ENCODE data around the gene POLN. TPM values are rescaled to one million over a fixed set of nuclear protein-coding genes. Genes with fewer than 3 reads are reported as not detected.
A peak's percentile ranks its signal among the peaks of the same experiment; 100 is the strongest.

The POLN gene
- 1 to 10 TPM; 7.8 to 8.0 TPM for total RNA-seq

DNA sequence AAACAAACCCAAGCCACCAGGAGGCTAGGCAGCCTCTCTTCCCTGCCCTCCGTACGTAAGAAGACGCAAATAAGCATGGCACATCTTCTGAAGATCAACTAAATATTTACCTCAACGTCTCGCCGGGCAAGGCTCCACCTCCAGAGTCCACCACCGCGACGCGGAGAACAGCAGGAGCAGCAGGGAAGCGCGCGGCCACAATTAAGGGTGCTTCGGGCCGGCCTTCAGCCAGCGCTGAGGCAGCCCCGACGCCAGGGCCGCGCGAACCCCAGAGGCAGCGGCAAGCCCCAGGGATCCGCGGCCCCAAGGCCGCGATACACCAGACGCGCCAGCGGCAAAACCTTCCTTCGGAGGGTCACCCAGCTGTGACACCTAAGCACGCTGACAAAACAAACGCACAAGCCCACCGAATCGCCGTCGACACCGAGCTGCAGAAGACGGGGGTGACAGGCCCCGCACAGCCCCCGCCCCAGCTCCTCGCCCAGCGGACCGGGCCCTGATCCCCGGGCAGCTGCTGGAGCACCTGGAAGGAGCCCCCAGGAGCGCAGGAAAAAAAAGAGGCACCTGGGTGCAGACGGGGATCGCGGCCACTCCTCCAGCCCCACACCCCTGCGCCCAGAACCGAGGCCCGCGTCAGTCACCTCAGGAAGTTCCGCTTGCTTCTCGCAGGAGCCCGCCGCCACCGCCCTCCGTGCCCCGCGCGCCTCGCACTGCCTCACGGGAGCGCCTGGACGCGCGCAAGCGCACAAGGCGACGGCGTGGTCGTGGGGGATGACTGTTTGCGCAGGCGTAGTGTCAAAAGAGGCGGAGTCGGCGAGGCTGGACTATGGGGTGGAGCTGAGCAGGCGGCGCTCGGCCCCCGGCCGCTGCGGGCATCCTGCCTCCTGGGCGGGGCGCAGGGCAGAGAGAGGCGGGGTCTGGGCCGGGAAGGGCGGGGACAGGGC, at the start of gene POLN, which contains the start of gene HAUS3:
Gene POLN (minus strand): TSS at position 712 of the 944 bp plus-strand sequence. CDS start 12,890 bp downstream, outside the sequence.
Gene HAUS3 (minus strand): TSS at position 712 of the 944 bp plus-strand sequence. CDS start 1,175 bp downstream, outside the sequence.
- Mint-ChIP-seq H3K27ac (peak within 1 kb of the TSS; percentile 86), H3K4me1 (peaks cover 52% of the 10 kb centered on the region)
- ATAC-seq (replicated peaks): peak; percentile 94

DNA sequence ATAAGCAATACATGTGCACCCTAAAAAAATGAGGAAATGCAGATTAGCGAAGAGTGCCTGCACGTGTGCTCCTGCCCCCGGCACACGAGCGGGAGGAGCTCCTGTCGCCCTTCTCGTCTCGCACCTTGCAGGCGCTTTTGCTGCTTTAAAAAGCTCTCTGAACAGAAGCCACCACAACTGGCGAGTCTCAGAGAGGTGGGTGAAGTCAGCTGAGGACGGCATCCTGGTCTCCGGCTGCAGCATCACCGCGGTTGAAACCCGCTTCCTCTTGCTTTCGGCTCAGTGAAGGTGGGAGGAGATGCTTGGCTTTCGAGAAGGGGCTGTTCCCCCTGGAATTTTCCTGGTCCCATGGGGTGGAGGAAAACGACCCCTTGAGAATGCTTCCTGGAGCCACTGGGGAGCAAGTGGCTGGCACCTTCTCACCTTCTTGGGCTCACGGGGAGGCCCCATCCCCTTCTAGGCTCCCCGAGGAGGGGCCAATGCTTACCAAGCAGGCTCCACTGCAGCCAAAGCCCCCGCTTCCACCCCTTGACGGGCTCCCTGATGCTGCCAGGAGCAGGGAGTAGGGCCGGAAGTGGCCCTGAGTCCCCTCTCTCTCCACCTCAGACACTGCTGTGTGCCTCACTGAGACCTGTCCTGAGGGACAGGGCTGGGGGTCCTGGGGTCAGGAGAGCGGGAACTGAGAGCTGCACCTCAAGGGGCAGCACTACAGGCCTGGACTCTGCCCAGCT, 49.2 kb upstream of the POLN start:
- peak; percentile 91 for ATAC-seq (replicated peaks)
- H3K27ac Mint-ChIP-seq: peak overlapping the region; percentile 84
- peak overlapping the region; percentile 70 for H3K4me3 Mint-ChIP-seq
- no peaks in the 10 kb centered on the region for H3K27me3 Mint-ChIP-seq
- H3K4me1 Mint-ChIP-seq: peaks cover 10% of the 10 kb centered on the region
- no peaks in the 10 kb centered on the region for H3K36me3 Mint-ChIP-seq (ENCODE audit: low read depth)
- H3K9me3 Mint-ChIP-seq: no peaks in the 10 kb centered on the region

More for the DNA sequence above, at the start of gene POLN, which contains the start of gene HAUS3:
- H3K9me3 Mint-ChIP-seq: no peaks in the 10 kb centered on the region
- no peaks in the 10 kb centered on the region for H3K27me3 Mint-ChIP-seq
- peaks cover 46% of the 10 kb centered on the region for H3K36me3 Mint-ChIP-seq (ENCODE audit: low read depth)
- H3K4me3 Mint-ChIP-seq: peak within 1 kb of the TSS; percentile 93

GRCh38 chr4:2290488-2290887, 48.6 kb upstream of the POLN start:
- no peak for ATAC-seq (replicated peaks)
- Mint-ChIP-seq H3K36me3 (ENCODE audit: low read depth) (no peaks in the 10 kb centered on the region), H3K9me3 (no peaks in the 10 kb centered on the region), H3K27me3 (no peaks in the 10 kb centered on the region), H3K4me3 (peak overlapping the region; percentile 70), H3K4me1 (peaks cover 7% of the 10 kb centered on the region), H3K27ac (peak overlapping the region; percentile 84)

DNA sequence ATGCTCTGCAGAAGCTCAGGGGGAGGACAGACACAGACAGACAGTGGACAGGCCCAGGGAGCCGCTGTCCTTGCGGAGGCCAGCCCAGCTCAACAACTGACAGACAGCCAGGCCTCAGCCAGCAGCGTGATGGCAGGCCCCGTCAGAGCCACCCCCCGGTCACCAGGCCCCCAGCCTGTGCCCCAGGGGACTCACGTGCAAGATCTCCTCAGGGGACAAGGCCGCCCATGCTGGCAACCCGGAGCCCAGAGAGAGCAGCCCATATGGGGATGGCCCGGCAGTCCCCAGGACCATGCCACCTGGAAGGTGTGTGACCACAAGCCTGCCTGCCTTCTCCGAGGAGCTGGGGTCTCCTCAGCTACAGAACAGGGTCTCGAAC, 48.0 kb upstream of the POLN start:
- H3K27me3 Mint-ChIP-seq: no peaks in the 10 kb centered on the region
- H3K4me3 Mint-ChIP-seq: peak overlapping the region; percentile 27
- H3K9me3 Mint-ChIP-seq: no peaks in the 10 kb centered on the region
- no peaks in the 10 kb centered on the region for H3K36me3 Mint-ChIP-seq (ENCODE audit: low read depth)
- H3K27ac Mint-ChIP-seq: no peak overlapping the region
- ATAC-seq (replicated peaks): no peak
- peaks cover 5% of the 10 kb centered on the region for H3K4me1 Mint-ChIP-seq

DNA sequence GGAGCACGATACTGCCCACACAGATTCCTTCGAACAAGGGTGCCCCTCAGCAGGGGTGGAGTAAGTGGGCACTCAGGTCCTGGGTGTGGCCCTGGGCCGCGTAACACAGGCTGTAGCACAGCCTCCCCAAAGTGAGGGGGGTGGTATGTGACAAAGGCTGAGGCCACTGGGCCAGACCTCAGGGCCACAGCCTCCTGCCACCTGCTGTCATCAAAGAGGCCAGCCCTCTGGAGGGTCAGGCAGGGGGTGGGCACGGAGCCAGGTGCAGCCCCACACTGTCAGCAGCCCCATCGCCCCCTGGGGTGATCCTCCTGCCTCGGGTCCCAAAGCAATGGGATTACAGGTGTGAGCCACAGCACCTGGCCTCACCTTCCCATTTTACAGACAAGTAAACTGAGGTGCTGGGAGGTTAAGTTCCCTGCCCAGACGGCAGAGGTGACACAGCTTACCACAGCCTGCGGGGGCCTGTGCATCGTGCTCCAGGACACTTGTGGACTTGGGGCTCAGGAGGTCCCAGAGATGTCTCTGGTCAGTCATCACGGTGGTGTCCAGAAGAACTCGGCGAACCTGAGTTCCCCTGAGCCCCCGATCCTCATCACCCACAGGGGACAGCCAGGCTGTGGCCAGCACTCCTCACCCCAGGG, 47.5 kb upstream of the POLN start:
- peaks cover 5% of the 10 kb centered on the region for H3K4me1 Mint-ChIP-seq
- H3K27ac Mint-ChIP-seq: no peak overlapping the region
- ATAC-seq (replicated peaks): no peak
- H3K4me3 Mint-ChIP-seq: peak overlapping the region; percentile 27
- no peaks in the 10 kb centered on the region for H3K9me3 Mint-ChIP-seq
- no peaks in the 10 kb centered on the region for H3K27me3 Mint-ChIP-seq
- no peaks in the 10 kb centered on the region for H3K36me3 Mint-ChIP-seq (ENCODE audit: low read depth)

- no peak for ATAC-seq (replicated peaks)
- Mint-ChIP-seq H3K27ac (no peak overlapping the region), H3K9me3 (no peaks in the 10 kb centered on the region), H3K27me3 (no peaks in the 10 kb centered on the region), H3K4me1 (peaks cover 11% of the 10 kb centered on the region), H3K36me3 (ENCODE audit: low read depth) (no peaks in the 10 kb centered on the region), H3K4me3 (no peak overlapping the region)
Observed at GRCh38 chr4:2288051-2288541, 46.2 kb upstream of the POLN start.

GRCh38 chr4:2287594-2287915, 45.6 kb upstream of the POLN start:
- Mint-ChIP-seq H3K4me1 (peaks cover 17% of the 10 kb centered on the region), H3K9me3 (no peaks in the 10 kb centered on the region), H3K27ac (no peak overlapping the region), H3K27me3 (no peaks in the 10 kb centered on the region), H3K36me3 (ENCODE audit: low read depth) (no peaks in the 10 kb centered on the region), H3K4me3 (no peak overlapping the region)
- ATAC-seq (replicated peaks): no peak

- Mint-ChIP-seq H3K4me1 (peaks cover 22% of the 10 kb centered on the region), H3K9me3 (no peaks in the 10 kb centered on the region), H3K4me3 (no peak overlapping the region), H3K27ac (no peak overlapping the region), H3K27me3 (no peaks in the 10 kb centered on the region), H3K36me3 (ENCODE audit: low read depth) (no peaks in the 10 kb centered on the region)
- no peak for ATAC-seq (replicated peaks)
Observed at GRCh38 chr4:2286904-2287593, 45.1 kb upstream of the POLN start.

- Mint-ChIP-seq H3K4me3 (no peak overlapping the region), H3K27ac (no peak overlapping the region), H3K36me3 (ENCODE audit: low read depth) (no peaks in the 10 kb centered on the region), H3K27me3 (no peaks in the 10 kb centered on the region), H3K9me3 (no peaks in the 10 kb centered on the region), H3K4me1 (peaks cover 31% of the 10 kb centered on the region)
- ATAC-seq (replicated peaks): no peak
Observed at GRCh38 chr4:2285613-2286381, 43.9 kb upstream of the POLN start.

- no peak for ATAC-seq (replicated peaks)
- H3K9me3 Mint-ChIP-seq: no peaks in the 10 kb centered on the region
- H3K4me1 Mint-ChIP-seq: peaks cover 30% of the 10 kb centered on the region
- no peaks in the 10 kb centered on the region for H3K36me3 Mint-ChIP-seq (ENCODE audit: low read depth)
- H3K27ac Mint-ChIP-seq: no peak overlapping the region
- H3K4me3 Mint-ChIP-seq: no peak overlapping the region
- H3K27me3 Mint-ChIP-seq: no peaks in the 10 kb centered on the region
Observed at GRCh38 chr4:2284934-2285612, 43.2 kb upstream of the POLN start.

GRCh38 chr4:2284161-2284933, 42.4 kb upstream of the POLN start:
- peaks cover 30% of the 10 kb centered on the region for H3K4me1 Mint-ChIP-seq
- no peak overlapping the region for H3K4me3 Mint-ChIP-seq

DNA sequence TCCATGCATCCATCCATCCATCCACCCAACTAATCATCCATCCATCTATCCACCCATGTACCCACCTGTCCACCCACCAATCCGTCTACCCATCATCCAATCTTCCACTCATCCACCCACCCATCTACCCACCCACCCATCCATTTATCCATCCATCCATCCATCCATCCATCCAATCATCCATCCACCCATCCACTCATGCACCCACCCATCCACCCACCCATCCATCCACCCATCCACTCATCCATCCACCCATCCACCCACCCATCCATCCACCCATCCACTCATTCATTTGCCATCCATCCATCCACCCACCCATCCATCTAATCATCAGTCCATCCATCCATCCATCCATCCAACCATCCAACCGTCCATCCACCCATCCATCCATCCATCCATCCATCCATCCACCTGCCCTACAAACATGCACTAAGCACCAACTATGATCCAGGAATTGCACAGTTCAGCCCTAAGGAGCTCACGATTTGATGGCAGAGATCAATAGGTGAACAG, 41.3 kb upstream of the POLN start:
- Mint-ChIP-seq H3K27ac (no peak overlapping the region), H3K4me3 (no peak overlapping the region), H3K9me3 (no peaks in the 10 kb centered on the region), H3K4me1 (peaks cover 30% of the 10 kb centered on the region), H3K36me3 (ENCODE audit: low read depth) (no peaks in the 10 kb centered on the region), H3K27me3 (no peaks in the 10 kb centered on the region)
- ATAC-seq (replicated peaks): no peak

More at GRCh38 chr4:2284161-2284933, 42.4 kb upstream of the POLN start:
- Mint-ChIP-seq H3K36me3 (ENCODE audit: low read depth) (no peaks in the 10 kb centered on the region), H3K9me3 (no peaks in the 10 kb centered on the region), H3K27me3 (no peaks in the 10 kb centered on the region), H3K27ac (no peak overlapping the region)
- ATAC-seq (replicated peaks): no peak

Data from activated T-helper 17 cell treated with anti-CD3 and anti-CD28 coated beads, Interleukin-2, amount 50 U/mL, for 72 hours (primary cell).